Stimulated activated CD4-positive, alpha-beta T cell treated with anti-CD3 and anti-CD28 coated beads, Interleukin-12 subunit alpha, Interleukin-12 subunit beta, amount 100 ng/mL, for 48 hours (primary cell): ENCODE measurements around the gene ILKAP.
"Not testable (repeated sequence)": the region's sequence is repeated elsewhere in the genome, so short reads cannot be mapped to it uniquely, and the experiment has no call there.

Source experiments
- DNase-seq, 3 donors: peaks; one replicate each; pipeline ENCODE4 v3.0.0-alpha.2; 2020; ENCODE audit warnings: low read depth in 2 of 3, low spot score in 1 of 3

Gene ILKAP

GRCh38 chr2:238202326-238203093 lies 985 bp downstream of the ILKAP start:
- no peak for DNase-seq

GRCh38 chr2:238190445-238190844 lies 13.1 kb downstream of the ILKAP start:
- DNase-seq = no peak

GRCh38 chr2:238187618-238188548 lies 15.6 kb downstream of the ILKAP start:
- DNase-seq = no peak

DNA sequence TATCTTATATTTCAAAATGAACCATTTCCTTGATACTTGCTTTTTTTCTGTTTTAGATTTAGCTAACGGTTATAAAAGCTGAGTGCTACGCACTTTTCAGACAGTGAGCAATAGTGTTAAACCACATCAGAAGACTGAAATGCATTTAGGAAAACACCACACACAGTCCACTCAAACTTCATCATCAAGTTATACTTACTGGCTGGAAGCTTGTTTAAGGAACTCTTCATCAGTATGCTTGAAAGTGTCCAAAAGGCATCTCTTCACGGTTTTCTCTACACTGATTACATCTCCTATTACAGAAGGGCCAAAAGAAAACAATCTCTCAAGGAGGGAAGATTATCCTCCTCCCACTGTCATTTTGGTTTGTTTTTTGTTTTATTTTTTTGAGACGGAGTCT lies 19.7 kb downstream of the ILKAP start:
- no peak for DNase-seq

DNA sequence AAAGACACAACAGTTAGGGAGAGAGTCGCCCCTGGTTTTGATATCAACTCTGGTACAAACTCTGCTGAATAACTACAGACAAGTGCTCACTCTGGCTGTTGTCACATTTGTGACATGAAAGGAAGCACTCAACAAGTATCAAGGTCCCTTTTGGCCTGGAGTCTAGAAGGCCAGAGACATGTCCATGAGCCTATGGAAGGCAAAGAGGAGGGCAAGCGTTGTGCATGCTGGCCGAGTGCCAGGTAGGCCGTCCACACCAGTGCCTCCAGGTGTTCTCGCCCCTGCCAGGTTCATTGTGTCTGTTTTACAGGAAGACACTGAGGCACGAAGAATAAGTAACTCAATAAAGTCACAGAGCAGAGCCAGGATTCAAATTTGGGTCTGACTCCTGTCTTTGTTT lies 21.1 kb downstream of the ILKAP start:
- DNase-seq = no peak

DNA sequence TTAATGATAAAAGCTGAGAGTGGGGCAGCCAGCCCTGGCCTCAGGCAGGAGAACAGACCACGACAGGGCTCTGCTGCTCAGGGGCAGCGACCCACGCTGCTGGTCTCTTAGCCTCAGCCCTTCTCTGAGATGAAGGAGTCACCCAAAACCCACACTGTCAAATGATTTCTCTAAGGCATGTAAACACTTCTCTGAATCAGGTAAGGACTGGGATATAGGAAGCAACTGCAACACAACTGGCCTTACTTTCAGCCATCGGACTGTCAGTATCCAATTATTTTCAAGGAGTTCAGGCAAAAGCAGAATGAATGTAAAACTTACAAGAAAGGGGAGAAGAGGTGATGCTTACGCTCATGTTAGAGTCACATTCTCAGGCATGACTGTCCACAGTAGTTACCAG lies 22.9 kb downstream of the ILKAP start:
- DNase-seq = no peak

GRCh38 chr2:238176613-238177012 lies 26.9 kb downstream of the ILKAP start:
- DNase-seq = no peak

GRCh38 chr2:238174701-238175100 lies 28.8 kb downstream of the ILKAP start:
- no peak for DNase-seq

GRCh38 chr2:238174291-238174690 lies 29.2 kb downstream of the ILKAP start:
- DNase-seq = no peak

- DNase-seq = no peak
These were observed 29.8 kb downstream of the ILKAP start for GRCh38 chr2:238173692-238174091.

DNA sequence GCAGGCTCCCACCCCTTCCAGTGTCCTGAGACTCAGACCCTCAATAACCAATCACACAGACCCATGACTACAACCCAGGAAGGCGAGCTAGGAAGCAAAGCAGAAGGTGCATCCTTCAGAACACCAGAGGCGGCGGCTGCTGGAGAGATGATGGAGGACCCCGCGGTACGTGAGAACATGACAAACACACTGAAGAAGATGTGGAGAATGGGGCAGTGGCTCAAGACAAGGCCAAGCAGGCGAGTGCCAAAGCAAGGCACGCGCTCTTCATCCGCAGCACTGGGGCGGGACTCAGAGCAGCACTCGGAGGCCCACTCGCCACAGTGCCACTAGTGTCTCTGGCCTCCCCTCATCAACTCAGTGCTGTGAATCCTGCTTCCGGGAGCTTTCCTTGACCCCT lies 31.1 kb downstream of the ILKAP start:
- no peak for DNase-seq

DNA sequence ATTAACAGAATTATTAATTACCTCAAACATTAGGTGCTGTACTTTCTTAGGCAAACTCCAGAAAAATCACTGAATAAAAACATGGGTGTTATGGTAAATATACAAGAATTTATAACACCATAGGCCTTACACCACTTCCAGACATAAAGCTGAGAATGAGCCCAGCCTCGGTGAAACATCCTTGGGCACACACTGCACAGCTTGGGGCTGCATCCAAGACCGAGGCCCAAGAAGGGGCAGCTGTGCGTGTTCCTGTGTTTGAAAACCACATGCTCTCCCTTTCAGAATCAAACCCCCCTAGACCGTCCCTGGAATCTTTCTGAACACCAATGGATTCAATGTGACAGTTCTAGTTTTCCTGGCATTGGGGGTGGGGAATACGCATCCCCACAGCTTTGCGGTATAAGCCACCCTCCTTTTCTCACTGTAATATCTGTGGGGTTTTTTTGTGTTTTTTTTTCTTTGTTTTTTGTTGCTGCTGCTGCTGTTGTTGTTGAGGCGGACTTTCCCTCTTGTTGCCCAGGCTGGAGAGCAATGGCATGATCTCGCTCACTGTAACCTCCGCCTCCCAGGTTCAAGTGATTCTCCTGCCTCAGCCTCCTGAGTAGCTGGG lies 31.8 kb downstream of the ILKAP start:
- no peak for DNase-seq

- DNase-seq = not testable (repeated sequence)
These were observed 32.4 kb downstream of the ILKAP start for GRCh38 chr2:238171072-238171431.

- DNase-seq = no peak
These were observed 33.0 kb downstream of the ILKAP start for GRCh38 chr2:238170386-238171071.

DNA sequence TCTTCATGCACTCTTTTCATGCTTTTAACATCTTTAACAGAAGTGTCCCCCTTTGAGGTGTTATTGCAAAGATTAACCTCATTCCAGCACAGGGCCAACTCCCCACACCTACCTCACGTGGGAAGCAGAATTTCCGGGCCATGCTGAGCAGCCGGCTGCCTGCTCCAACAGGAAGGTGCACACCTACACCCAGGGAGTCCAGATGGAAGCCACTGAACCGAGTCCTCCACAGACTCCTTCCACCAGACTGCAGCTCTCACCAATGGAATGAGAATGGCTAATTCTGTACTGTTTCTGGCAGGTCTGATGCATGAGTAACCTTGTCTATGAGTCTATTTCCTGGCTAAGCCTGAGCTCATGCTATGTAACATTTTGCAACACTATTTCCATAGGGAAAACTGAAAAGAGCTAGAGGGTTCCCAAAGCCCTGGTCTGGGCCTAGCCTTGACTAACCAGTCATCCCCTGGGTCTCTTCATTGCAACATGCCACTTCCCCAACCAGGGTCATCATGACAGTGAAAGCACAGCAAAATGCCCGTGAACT lies 33.7 kb downstream of the ILKAP start:
- no peak for DNase-seq

DNA sequence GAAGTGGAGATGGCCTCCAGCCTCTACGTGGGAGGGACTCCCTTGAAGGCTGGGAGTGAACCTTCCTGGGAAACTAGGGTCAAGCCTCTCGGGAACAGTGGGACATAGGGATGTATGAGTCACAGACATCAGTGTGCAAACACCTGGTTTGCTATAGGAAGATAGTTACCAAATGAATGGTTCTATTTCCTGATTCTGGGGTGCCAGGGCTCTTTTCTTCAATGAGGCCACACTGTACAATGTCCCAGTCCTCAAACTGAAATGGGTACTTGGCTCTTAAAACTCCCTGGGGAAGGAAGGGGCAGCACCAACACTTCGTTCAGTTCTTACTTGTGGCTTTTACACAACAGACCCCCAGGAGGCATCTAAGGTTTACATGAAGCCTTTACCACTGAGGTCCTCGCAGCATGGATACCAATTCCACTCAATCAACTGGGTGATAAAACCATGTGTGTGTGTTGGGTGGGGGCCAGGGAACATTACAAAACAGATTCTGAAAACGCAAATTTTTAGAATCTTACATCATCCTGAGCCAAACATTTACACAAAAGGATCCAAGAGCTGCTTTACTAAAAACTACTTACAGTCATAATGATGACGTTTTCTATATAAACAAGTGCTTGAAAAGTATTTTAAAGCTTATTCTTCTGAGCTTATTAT lies 34.3 kb downstream of the ILKAP start:
- no peak for DNase-seq

- no peak for DNase-seq
These were observed 35.1 kb downstream of the ILKAP start for GRCh38 chr2:238168196-238169047.

DNA sequence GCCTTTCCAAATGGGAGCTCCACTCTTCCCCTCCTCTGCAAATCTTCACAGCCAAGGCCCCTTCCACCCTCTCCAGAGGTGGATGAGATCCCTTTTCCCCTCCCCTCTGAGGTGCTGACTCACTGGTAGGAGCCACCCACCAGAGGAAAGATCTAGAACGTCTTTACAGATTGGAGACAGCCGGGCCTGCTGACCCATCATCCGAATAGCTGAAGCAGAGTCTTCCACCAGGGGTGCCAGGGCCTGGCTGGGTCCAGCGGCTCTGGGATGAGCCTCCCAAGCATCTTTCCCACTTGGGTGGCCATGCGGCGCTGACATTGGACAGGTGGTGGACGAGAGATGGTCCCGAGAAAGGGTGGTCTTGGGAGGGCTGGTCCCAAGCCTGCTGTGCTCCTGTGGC lies 35.7 kb downstream of the ILKAP start:
- DNase-seq = no peak

GRCh38 chr2:238167344-238167715 lies 36.2 kb downstream of the ILKAP start:
- DNase-seq = no peak
